H9 (cell line): ENCODE measurements around the gene PTPRR. TPM values are rescaled to one million over a fixed set of nuclear protein-coding genes. Genes with fewer than 3 reads are reported as not detected.

ENCODE experiments used
- DNase-seq: peaks from one replicate; pipeline ENCODE4 v3.0.0-alpha.2; 2017
- H2AFZ ChIP-seq: one replicate; pipeline ENCODE4 v1.6.1; 2013; ENCODE audit warnings: mild to moderate bottlenecking, low read length, control low read depth, moderate library complexity
- H2AK5ac ChIP-seq: 2 replicates; pipeline ENCODE4 v1.6.1; 2013; ENCODE audit warnings: low read length, control low read depth, mixed read lengths; ENCODE audit not compliant: insufficient read length
- H2BK120ac ChIP-seq: one replicate; pipeline ENCODE4 v1.6.1; 2013; ENCODE audit warnings: low read depth, mild to moderate bottlenecking, low read length, control low read depth, inconsistent platforms; ENCODE audit not compliant: poor library complexity, severe bottlenecking
- H2BK12ac ChIP-seq: 2 replicates; pipeline ENCODE4 v1.6.1; 2013; ENCODE audit warnings: low read length, control low read depth, mixed read lengths, low read depth; ENCODE audit not compliant: insufficient read length
- H2BK15ac ChIP-seq: 2 replicates; pipeline ENCODE4 v1.6.1; 2013; ENCODE audit warnings: low read depth, low read length, control low read depth
- H2BK20ac ChIP-seq: one replicate; pipeline ENCODE4 v1.6.1; 2013; ENCODE audit warnings: low read depth, mild to moderate bottlenecking, low read length, control low read depth, inconsistent platforms; ENCODE audit not compliant: poor library complexity, severe bottlenecking
- H2BK5ac ChIP-seq: 2 replicates; pipeline ENCODE4 v1.6.1; 2013; ENCODE audit warnings: low read length, control low read depth, mixed read lengths; ENCODE audit not compliant: insufficient read length
- H3K14ac ChIP-seq: 2 replicates; pipeline ENCODE4 v1.6.1; 2013; ENCODE audit warnings: low read length, control low read depth; ENCODE audit not compliant: insufficient read depth
- H3K18ac ChIP-seq: 2 replicates; pipeline ENCODE4 v1.6.1; 2013; ENCODE audit warnings: low read depth, mild to moderate bottlenecking, mixed read lengths, low read length, control low read depth; ENCODE audit not compliant: insufficient read length
- H3K23ac ChIP-seq: 2 replicates; pipeline ENCODE4 v1.6.1; 2013; ENCODE audit warnings: low read length, control low read depth, mixed read lengths, low read depth; ENCODE audit not compliant: insufficient read length
- H3K23me2 ChIP-seq: 2 replicates; pipeline ENCODE4 v1.6.1; 2013; ENCODE audit warnings: low read depth, mild to moderate bottlenecking, mixed read lengths, low read length, control low read depth; ENCODE audit not compliant: insufficient read length, poor library complexity, severe bottlenecking
- H3K27ac ChIP-seq: 2 replicates; pipeline ENCODE4 v1.5.1; 2013; ENCODE audit warnings: low read length, control low read depth, mixed read lengths, low read depth; ENCODE audit not compliant: insufficient read length
- H3K27me3 ChIP-seq: 2 replicates; pipeline ENCODE4 v1.6.1; 2013; ENCODE audit warnings: low read length, control low read depth, inconsistent platforms; ENCODE audit not compliant: insufficient read depth
- H3K4ac ChIP-seq: 2 replicates; pipeline ENCODE4 v1.6.1; 2013; ENCODE audit warnings: low read depth, mild to moderate bottlenecking, control low read depth, inconsistent platforms, low read length, moderate library complexity
- H3K4me1 ChIP-seq: 2 replicates; pipeline ENCODE4 v1.6.1; 2013; ENCODE audit warnings: low read length, control low read depth, inconsistent platforms; ENCODE audit not compliant: insufficient read depth
- H3K4me2 ChIP-seq: 2 replicates; pipeline ENCODE4 v1.6.1; 2013; ENCODE audit warnings: low read length, control low read depth, mixed read lengths; ENCODE audit not compliant: insufficient read length, insufficient read depth
- H3K56ac ChIP-seq: 2 replicates; pipeline ENCODE4 v1.6.1; 2013; ENCODE audit warnings: low read depth, mild to moderate bottlenecking, mixed read lengths, low read length, control low read depth; ENCODE audit not compliant: insufficient read length
- H3K79me1 ChIP-seq: 2 replicates; pipeline ENCODE4 v1.6.1; 2013; ENCODE audit warnings: low read depth, mild to moderate bottlenecking, moderate library complexity, low read length, control low read depth, inconsistent platforms; ENCODE audit not compliant: insufficient read depth, poor library complexity, severe bottlenecking
- H3K79me2 ChIP-seq: 2 replicates; pipeline ENCODE4 v1.6.1; 2013; ENCODE audit warnings: low read length, control low read depth, inconsistent platforms; ENCODE audit not compliant: insufficient read depth
- H3K9ac ChIP-seq: 2 replicates; pipeline ENCODE4 v1.6.1; 2013; ENCODE audit warnings: low read length, control low read depth, mixed read lengths; ENCODE audit not compliant: insufficient read length; ENCODE audit errors: extremely low read depth
- H3K9me3 ChIP-seq: one replicate; pipeline ENCODE4 v1.6.1; 2013; ENCODE audit warnings: low read depth, low read length, inconsistent platforms; ENCODE audit not compliant: control insufficient read depth
- H3T11ph ChIP-seq: one replicate; pipeline ENCODE4 v1.6.1; 2013; ENCODE audit warnings: mild to moderate bottlenecking, low read length, control low read depth, inconsistent platforms
- H4K20me1 ChIP-seq: one replicate; pipeline ENCODE4 v1.6.1; 2013; ENCODE audit not compliant: control insufficient read depth, insufficient read length, insufficient read depth
- H4K5ac ChIP-seq: 2 replicates; pipeline ENCODE4 v1.6.1; 2013; ENCODE audit warnings: low read depth, mild to moderate bottlenecking, mixed read lengths, low read length, control low read depth; ENCODE audit not compliant: insufficient read length
- H4K8ac ChIP-seq: replicated peaks from 2 replicates; pipeline ENCODE4 v1.6.1; 2013; ENCODE audit warnings: low read length, control low read depth, mixed read lengths, low read depth; ENCODE audit not compliant: insufficient read length
- H4K91ac ChIP-seq: 2 replicates; pipeline ENCODE4 v1.6.1; 2013; ENCODE audit warnings: low read depth, mild to moderate bottlenecking, moderate library complexity, mixed read lengths, low read length, control low read depth; ENCODE audit not compliant: insufficient read length
- H3K27ac Mint-ChIP-seq, 3 experiments: 2 replicates in 2 of 3; 3 replicates in 1 of 3; pipeline ENCODE4 v1.8.0; 2020 to 2021; ENCODE audit warnings: mixed read lengths in 3 of 3, mild to moderate bottlenecking in 1 of 3, moderate library complexity in 1 of 3
- H3K27me3 Mint-ChIP-seq: 2 replicates; pipeline ENCODE4 v1.8.0; 2021; ENCODE audit warnings: low read depth, mild to moderate bottlenecking, moderate library complexity, mixed read lengths
- H3K36me3 Mint-ChIP-seq, 3 experiments: 2 replicates in 2 of 3; 3 replicates in 1 of 3; pipeline ENCODE4 v1.8.0; 2020 to 2021; ENCODE audit warnings: low read depth in 3 of 3, mixed read lengths in 3 of 3; ENCODE audit not compliant: insufficient read depth in 1 of 3
- H3K4me1 Mint-ChIP-seq, 2 experiments: 2 replicates each; pipeline ENCODE4 v1.8.0; 2020; ENCODE audit warnings: mixed read lengths in 2 of 2
- H3K4me3 Mint-ChIP-seq, 2 experiments: 2 replicates in 1 of 2; 3 replicates in 1 of 2; pipeline ENCODE4 v1.8.0; 2020 to 2021; ENCODE audit warnings: mild to moderate bottlenecking in 2 of 2, mixed read lengths in 2 of 2, moderate library complexity in 1 of 2
- H3K9me3 Mint-ChIP-seq, 2 experiments: 2 replicates in 1 of 2; 3 replicates in 1 of 2; pipeline ENCODE4 v1.8.0; 2020; ENCODE audit warnings: mild to moderate bottlenecking in 2 of 2, mixed read lengths in 2 of 2, moderate library complexity in 1 of 2
- CTCF ChIP-seq: fragments of 200-600 bp; sonication (generic); conservative IDR thresholded peaks from 3 replicates; pipeline ENCODE4 v1.8.0; 2021; ENCODE audit warnings: antibody characterized with exemption, mild to moderate bottlenecking
- WGBS: extraction: QIAGEN DNeasy Blood & Tissue Kit; methylation state at CpG from one replicate; pipeline ENCODE4 v1.1.7; 2013; ENCODE audit warnings: missing lambda C conversion rate, low lambda C conversion rate, mixed read lengths; ENCODE audit not compliant: insufficient read length; ENCODE audit errors: extremely low coverage; 5-methylcytosine and 5-hydroxymethylcytosine counted together
- total RNA-seq: library from RNA; stranded (reverse); gene quantifications from 2 replicates; pipeline ENCODE4 v1.2.1, GENCODE V29; 2021

The PTPRR gene
- total RNA-seq, 1 experiment from 2014 or later: 0.22 TPM

- Histone ChIP-seq H3K4me2 (no peak overlapping the region), H3K9me3 (no peaks in the 10 kb centered on the region), H3K4ac (no peak overlapping the region), H3K9ac (no peak overlapping the region), H3K14ac (no peak overlapping the region), H3K27me3 (no peaks in the 10 kb centered on the region), H3K4me1 (no peaks in the 10 kb centered on the region), H2BK12ac (no peak overlapping the region), H3K23ac (no peak overlapping the region), H3K27ac (no peak overlapping the region), H4K5ac (no peak overlapping the region), H3K18ac (no peak overlapping the region), H2BK5ac (no peak overlapping the region), H4K20me1 (no peaks in the 10 kb centered on the region), H3K56ac (no peak overlapping the region), H3T11ph (no peak overlapping the region), H4K91ac (no peak overlapping the region), H3K79me2 (no peaks in the 10 kb centered on the region), H2BK20ac (no peak overlapping the region), H4K8ac (no peak overlapping the region), H3K79me1 (no peaks in the 10 kb centered on the region), H3K23me2 (no peaks in the 10 kb centered on the region), H2BK120ac (no peak overlapping the region), H2AFZ (no peak overlapping the region), H2BK15ac (no peak overlapping the region), H2AK5ac (no peak overlapping the region)
- Mint-ChIP-seq H3K4me1 (peaks cover 0 to 3% of the 10 kb centered on the region in 2 experiments; a peak in 2 of 4 replicates), H3K27ac (no peak overlapping the region), H3K9me3 (no peaks in the 10 kb centered on the region), H3K36me3 (no peaks in the 10 kb centered on the region), H3K4me3 (no peak overlapping the region), H3K27me3 (no peaks in the 10 kb centered on the region; the same call in 1 of the 2 replicates)
- TF ChIP-seq CTCF: no peak
- no peak for DNase-seq
- no CpG with 5 or more reads among the region's 7 CpGs for whole genome bisulfite sequencing
Observed at GRCh38 chr12:70745048-70745447, 175.5 kb downstream of the PTPRR start.
